Prostate gland (tissue), 2 donors: Measurements from ENCODE around the gene KMT2A.

Experiments used
- CTCF ChIP-seq, 4 experiments: fragments of 200-600 bp in 2 of 4; fragments of 450-650 bp in 2 of 4; sonication (generic) in 2 of 4; IDR thresholded peaks; 1 replicate in 3 of 4; 2 replicates in 1 of 4; pipeline ENCODE4 v1.5.1; 2016 to 2019; ENCODE audit warnings: antibody characterized with exemption in 4 of 4, mild to moderate bottlenecking in 2 of 4, moderate library complexity in 2 of 4
- POLR2AphosphoS5 ChIP-seq: sonication (generic); formaldehyde crosslinking; IDR thresholded peaks from one replicate; pipeline ENCODE4 v1.6.1; 2017; ENCODE audit warnings: antibody characterized with exemption

- TF ChIP-seq CTCF (IDR thresholded peaks at IDR 0.05) = no peak
- TF ChIP-seq POLR2AphosphoS5 = no peak
These were observed 3.4 kb downstream of the KMT2A start for GRCh38 chr11:118439646-118440045.
